CD14-positive monocyte (primary cell): Measurements from ENCODE around the gene MACROD2. TPM values are rescaled to one million over a fixed set of nuclear protein-coding genes. Genes with fewer than 3 reads are reported as not detected.
A peak's percentile ranks its signal among the peaks of the same experiment; 100 is the strongest.

ENCODE experiments used
- DNase-seq, 3 donors: peaks; one replicate each; pipeline ENCODE4 v3.0.0-alpha.2; 2011 to 2022
- H2AFZ ChIP-seq: 2 replicates; pipeline ENCODE4 v1.6.0; 2012; ENCODE audit warnings: mild to moderate bottlenecking, low read depth, low read length, inconsistent platforms; ENCODE audit not compliant: insufficient read depth, poor library complexity, severe bottlenecking
- H3K27ac ChIP-seq, 2 donors: 1 replicate in 1 of 2; 2 replicates in 1 of 2; pipeline ENCODE4 v1.5.1; 2012 to 2013; ENCODE audit warnings: low read length in 2 of 2, control low read depth in 1 of 2, inconsistent platforms in 1 of 2, low read depth in 1 of 2, mild to moderate bottlenecking in 1 of 2
- H3K27me3 ChIP-seq, 2 donors: one replicate each; pipeline versions ENCODE4 v1.6.0 to v1.6.1; 2011 to 2013; ENCODE audit warnings: low read length in 2 of 2; ENCODE audit not compliant: control insufficient read depth in 2 of 2, insufficient read depth in 2 of 2
- H3K36me3 ChIP-seq, 2 donors: replicated peaks in 1 of 2; 1 replicate in 1 of 2; 2 replicates in 1 of 2; pipeline versions ENCODE4 v1.5.1 to v1.6.1; 2012 to 2013; ENCODE audit warnings: low read length in 2 of 2, control low read depth in 1 of 2, inconsistent platforms in 1 of 2, mild to moderate bottlenecking in 1 of 2; ENCODE audit not compliant: insufficient read depth in 2 of 2, control insufficient read depth in 1 of 2
- H3K4me1 ChIP-seq, 2 donors: 1 replicate in 1 of 2; 2 replicates in 1 of 2; pipeline versions ENCODE4 v1.5.1 to v1.6.1; 2012 to 2013; ENCODE audit warnings: low read length in 2 of 2, control low read depth in 1 of 2, inconsistent platforms in 1 of 2, mild to moderate bottlenecking in 1 of 2, moderate library complexity in 1 of 2; ENCODE audit not compliant: insufficient read depth in 2 of 2, control insufficient read depth in 1 of 2
- H3K4me2 ChIP-seq: replicated peaks from 2 replicates; pipeline ENCODE3; 2012; ENCODE audit warnings: low read length, moderate library complexity, mild to moderate bottlenecking; ENCODE audit not compliant: poor library complexity, severe bottlenecking; ENCODE audit errors: extremely low read depth
- H3K4me3 ChIP-seq, 3 experiments: fragments of 200-600 bp in 1 of 3; sonication (generic) in 1 of 3; replicated peaks in 1 of 3; 1 replicate in 2 of 3; 2 replicates in 1 of 3; pipeline ENCODE4 v1.5.1; 2011 to 2013; ENCODE audit warnings: low read length in 3 of 3, mild to moderate bottlenecking in 3 of 3, control low read depth in 2 of 3, low read depth in 2 of 3, inconsistent platforms in 1 of 3, moderate library complexity in 1 of 3
- H3K79me2 ChIP-seq: 2 replicates; pipeline ENCODE4 v1.6.0; 2012; ENCODE audit warnings: mild to moderate bottlenecking, control low read depth, inconsistent platforms, low read length, moderate library complexity; ENCODE audit not compliant: insufficient read depth
- H3K9ac ChIP-seq: 2 replicates; pipeline ENCODE4 v1.6.0; 2017; ENCODE audit warnings: low read length, mild to moderate bottlenecking; ENCODE audit not compliant: insufficient read depth, poor library complexity, severe bottlenecking
- H3K9me3 ChIP-seq, 2 donors: replicated peaks in 1 of 2; 1 replicate in 1 of 2; 2 replicates in 1 of 2; pipeline versions ENCODE4 v1.5.1 to v1.6.1; 2012 to 2013; ENCODE audit warnings: low read length in 2 of 2, control low read depth in 1 of 2; ENCODE audit not compliant: control insufficient read depth in 1 of 2, insufficient read depth in 1 of 2
- H4K20me1 ChIP-seq: 2 replicates; pipeline ENCODE4 v1.6.0; 2012; ENCODE audit warnings: mild to moderate bottlenecking, low read length, control low read depth, moderate library complexity; ENCODE audit not compliant: insufficient read depth
- H3K27ac Mint-ChIP-seq, 7 donors: one replicate each; pipeline ENCODE4 v1.8.0; 2020; ENCODE audit warnings: mild to moderate bottlenecking in 7 of 7, mixed read lengths in 7 of 7, moderate library complexity in 6 of 7, inconsistent platforms in 2 of 7
- H3K27me3 Mint-ChIP-seq, 3 donors: one replicate each; pipeline ENCODE4 v1.8.0; 2021 to 2022; ENCODE audit warnings: low read depth in 3 of 3, mild to moderate bottlenecking in 3 of 3, mixed read lengths in 3 of 3, moderate library complexity in 3 of 3, inconsistent platforms in 1 of 3
- H3K36me3 Mint-ChIP-seq, 2 donors: one replicate each; pipeline ENCODE4 v1.8.0; 2020; ENCODE audit warnings: mixed read lengths in 2 of 2, inconsistent platforms in 1 of 2, mild to moderate bottlenecking in 1 of 2
- H3K4me1 Mint-ChIP-seq: one replicate; pipeline ENCODE4 v1.8.0; 2020; ENCODE audit warnings: mild to moderate bottlenecking, mixed read lengths
- H3K4me3 Mint-ChIP-seq, 2 donors: one replicate each; pipeline ENCODE4 v1.8.0; 2020; ENCODE audit warnings: mild to moderate bottlenecking in 2 of 2, mixed read lengths in 2 of 2, moderate library complexity in 1 of 2
- H3K9me3 Mint-ChIP-seq, 7 donors: one replicate each; pipeline ENCODE4 v1.8.0; 2020 to 2022; ENCODE audit warnings: mixed read lengths in 7 of 7, mild to moderate bottlenecking in 6 of 7, moderate library complexity in 6 of 7, inconsistent platforms in 2 of 7
- CTCF ChIP-seq: fragments of 200-600 bp; IDR thresholded peaks from one replicate; pipeline ENCODE4 v1.8.0; 2022; ENCODE audit warnings: antibody characterized with exemption, mild to moderate bottlenecking
- WGBS: methylation state at CpG from one replicate; pipeline ENCODE4 v1.1.5; 2013; ENCODE audit warnings: missing lambda C conversion rate; ENCODE audit not compliant: insufficient coverage; 5-methylcytosine and 5-hydroxymethylcytosine counted together
- intact Hi-C, 2 donors: fragments of 100-400 bp; cut with micrococcal nuclease; formaldehyde crosslinking; loops; one replicate each; pipeline versions ENCODE4 v1.15.0 to v1.15.1; 2023
- polyA plus RNA-seq, 3 donors: library from polyadenylated mRNA; depleted of rRNA in 1 of 3; unstranded in 2 of 3; stranded (reverse) in 1 of 3; fragments of 300-500 nt in 2 of 3; fragments of >200 nt in 1 of 3; fragmentation: Illumina TruSeq in 2 of 3; gene quantifications; 1 replicate in 2 of 3; 2 replicates in 1 of 3; pipeline ENCODE4 v1.2.3, GENCODE V29; 2012 to 2021

The MACROD2 gene
- polyA plus RNA-seq, 3 donors, result 0.23 TPM; not detected in 2

GRCh38 chr20:16057651-16058050, 2062.3 kb downstream of the MACROD2 start:
- H3K79me2 ChIP-seq, result no peaks in the 10 kb centered on the region
- H3K27me3 ChIP-seq, result no peaks in the 10 kb centered on the region
- no peak overlapping the region for H3K27ac ChIP-seq
- no peaks in the 10 kb centered on the region for H3K36me3 Mint-ChIP-seq
- H3K9ac ChIP-seq, result no peak overlapping the region
- WGBS, result no CpG with 5 or more reads among the region's 3 CpGs
- intact Hi-C loops, result no loop called here
- H3K9me3 ChIP-seq, result no peaks in the 10 kb centered on the region
- no peak overlapping the region for H3K4me3 Mint-ChIP-seq
- no peak overlapping the region for H3K4me2 ChIP-seq
- no peaks in the 10 kb centered on the region for H4K20me1 ChIP-seq
- H3K4me3 ChIP-seq, result no peak overlapping the region
- H3K9me3 Mint-ChIP-seq, result peaks cover 0 to 4% (median 0%) of the 10 kb centered on the region in 7 donors
- no peaks in the 10 kb centered on the region for H3K4me1 ChIP-seq
- no peaks in the 10 kb centered on the region for H3K36me3 ChIP-seq
- DNase-seq, result peak in 1 of 3 donors; percentile 46
- peaks cover 6% of the 10 kb centered on the region for H3K4me1 Mint-ChIP-seq
- no peak overlapping the region for H2AFZ ChIP-seq
- no peak for TF ChIP-seq CTCF
- no peak overlapping the region for H3K27ac Mint-ChIP-seq
- H3K27me3 Mint-ChIP-seq, result no peaks in the 10 kb centered on the region

GRCh38 chr20:16058268-16058667, 2063.0 kb downstream of the MACROD2 start:
- Histone ChIP-seq H3K9ac (no peak overlapping the region), H3K9me3 (no peaks in the 10 kb centered on the region), H3K36me3 (no peaks in the 10 kb centered on the region), H3K4me3 (no peak overlapping the region), H3K4me2 (no peak overlapping the region), H2AFZ (no peak overlapping the region), H4K20me1 (no peaks in the 10 kb centered on the region), H3K4me1 (no peaks in the 10 kb centered on the region), H3K27ac (no peak overlapping the region), H3K79me2 (no peaks in the 10 kb centered on the region), H3K27me3 (no peaks in the 10 kb centered on the region)
- Mint-ChIP-seq H3K27ac (peak overlapping the region in 1 of 7 donors; percentile 86), H3K36me3 (no peaks in the 10 kb centered on the region), H3K9me3 (peaks cover 0 to 4% (median 0%) of the 10 kb centered on the region in 7 donors), H3K27me3 (peaks cover 0 to 1% (median 0%) of the 10 kb centered on the region in 3 donors), H3K4me1 (peaks cover 13% of the 10 kb centered on the region), H3K4me3 (no peak overlapping the region)
- WGBS, result 100% methylated on average over 3 of the region's 3 CpGs
- no peak for TF ChIP-seq CTCF
- no peak for DNase-seq
- intact Hi-C loops, result no loop called here
